DND-41 (cell line): ENCODE data around the gene ITGAV.

Source experiments
- ATAC-seq: fragments of 200-7000 bp; cut with Tn5 transposase; 3 replicates; pipeline ENCODE4 v1.9.1; 2021; ENCODE audit warnings: low read depth; ENCODE audit not compliant: insufficient read depth
- DNase-seq: peaks from one replicate; pipeline ENCODE4 v3.0.0-alpha.2; 2020
- H2AFZ ChIP-seq: 2 replicates; pipeline ENCODE4 v1.6.0; 2012; ENCODE audit warnings: low read depth, low read length
- H3K27ac ChIP-seq: 2 replicates; pipeline ENCODE4 v1.5.1; 2012; ENCODE audit warnings: low read length, inconsistent platforms
- H3K27me3 ChIP-seq: fragments of 200-600 bp; sonication (generic); 2 replicates; pipeline ENCODE4 v1.6.0; 2012; ENCODE audit warnings: low read length, mild to moderate bottlenecking, inconsistent platforms; ENCODE audit not compliant: insufficient read depth, poor library complexity
- H3K36me3 ChIP-seq: 2 replicates; pipeline ENCODE4 v1.5.1; 2012; ENCODE audit warnings: low read length, inconsistent platforms; ENCODE audit not compliant: insufficient read depth
- H3K4me1 ChIP-seq: 2 replicates; pipeline ENCODE4 v1.5.1; 2012; ENCODE audit warnings: mild to moderate bottlenecking, low read length; ENCODE audit not compliant: insufficient read depth
- H3K4me2 ChIP-seq: 2 replicates; pipeline ENCODE4 v1.6.0; 2012; ENCODE audit warnings: mild to moderate bottlenecking, moderate library complexity, low read length, inconsistent platforms; ENCODE audit not compliant: insufficient read depth
- H3K4me3 ChIP-seq, 2 experiments: fragments of 200-600 bp in 1 of 2; shearing (Covaris generic) in 1 of 2; 2 replicates each; pipeline ENCODE4 v1.5.1; 2012 to 2016; ENCODE audit warnings: inconsistent platforms in 2 of 2, low read length in 2 of 2, mild to moderate bottlenecking in 2 of 2, low read depth in 1 of 2, moderate library complexity in 1 of 2
- H3K79me2 ChIP-seq: 2 replicates; pipeline ENCODE4 v1.6.0; 2012; ENCODE audit warnings: low read length, inconsistent platforms; ENCODE audit not compliant: insufficient read depth
- H3K9ac ChIP-seq: 2 replicates; pipeline ENCODE4 v1.6.0; 2012; ENCODE audit warnings: low read depth, mild to moderate bottlenecking, inconsistent platforms, low read length, moderate library complexity
- H3K9me3 ChIP-seq: 2 replicates; pipeline ENCODE4 v1.5.1; 2012; ENCODE audit warnings: low read length, moderate library complexity, mild to moderate bottlenecking, inconsistent platforms; ENCODE audit not compliant: insufficient read depth, severe bottlenecking
- H4K20me1 ChIP-seq: 2 replicates; pipeline ENCODE4 v1.6.0; 2012; ENCODE audit warnings: low read length; ENCODE audit not compliant: insufficient read depth
- CTCF ChIP-seq: IDR thresholded peaks from 2 replicates; pipeline ENCODE4 v1.5.1; 2012; ENCODE audit warnings: borderline replicate concordance, low read length, moderate library complexity, mild to moderate bottlenecking; ENCODE audit not compliant: poor library complexity, severe bottlenecking; ENCODE audit errors: extremely low read depth
- EZH2 ChIP-seq: IDR thresholded peaks from 3 replicates; pipeline ENCODE4 v1.6.1; 2012; ENCODE audit warnings: borderline replicate concordance, low read depth, mild to moderate bottlenecking, moderate library complexity, low read length, inconsistent platforms; ENCODE audit not compliant: severe bottlenecking

Gene ITGAV

GRCh38 chr2:186595219-186595618 lies 5.4 kb downstream of the ITGAV start:
- Histone ChIP-seq H3K27me3 (no peaks in the 10 kb centered on the region), H3K4me3 (no peak overlapping the region), H3K27ac (no peak overlapping the region), H3K9ac (no peak overlapping the region), H3K4me1 (peaks cover 19% of the 10 kb centered on the region), H3K36me3 (no peaks in the 10 kb centered on the region), H3K79me2 (peaks cover 16% of the 10 kb centered on the region), H3K9me3 (no peaks in the 10 kb centered on the region), H3K4me2 (no peak overlapping the region), H4K20me1 (no peaks in the 10 kb centered on the region), H2AFZ (no peak overlapping the region)
- DNase-seq (no peak), ATAC-seq (no peak)
- TF ChIP-seq CTCF = no peak
- no peak for TF ChIP-seq EZH2

- Histone ChIP-seq H3K9ac (no peak overlapping the region), H3K36me3 (no peaks in the 10 kb centered on the region), H2AFZ (no peak overlapping the region), H3K9me3 (no peaks in the 10 kb centered on the region), H3K27ac (no peak overlapping the region), H3K4me1 (no peaks in the 10 kb centered on the region), H3K4me2 (no peak overlapping the region), H3K4me3 (no peak overlapping the region), H3K27me3 (no peaks in the 10 kb centered on the region), H4K20me1 (no peaks in the 10 kb centered on the region), H3K79me2 (0 out of 2 replicates have a peak, but pooled peaks cover 4% of the 10 kb centered on the region)
- ATAC-seq (no peak), DNase-seq (no peak)
- no peak for TF ChIP-seq EZH2
- no peak for TF ChIP-seq CTCF
Measured at GRCh38 chr2:186599186-186599778, 9.4 kb downstream of the ITGAV start.

- H3K79me2 ChIP-seq = no peaks in the 10 kb centered on the region
- no peak for ATAC-seq
Measured at GRCh38 chr2:186603286-186603685, 13.4 kb downstream of the ITGAV start.

More at GRCh38 chr2:186603286-186603685, 13.4 kb downstream of the ITGAV start:
- Histone ChIP-seq H4K20me1 (no peaks in the 10 kb centered on the region), H3K27me3 (no peaks in the 10 kb centered on the region), H3K9me3 (no peaks in the 10 kb centered on the region), H3K4me3 (no peak overlapping the region), H3K27ac (no peak overlapping the region), H2AFZ (no peak overlapping the region), H3K36me3 (peaks cover 3% of the 10 kb centered on the region; the same call in 1 of the 2 replicates), H3K9ac (no peak overlapping the region), H3K4me2 (no peak overlapping the region), H3K4me1 (no peaks in the 10 kb centered on the region)
- TF ChIP-seq CTCF (no peak), EZH2 (no peak)
- no peak for DNase-seq
